ENCODE results near the gene PLIN4.

DNA sequence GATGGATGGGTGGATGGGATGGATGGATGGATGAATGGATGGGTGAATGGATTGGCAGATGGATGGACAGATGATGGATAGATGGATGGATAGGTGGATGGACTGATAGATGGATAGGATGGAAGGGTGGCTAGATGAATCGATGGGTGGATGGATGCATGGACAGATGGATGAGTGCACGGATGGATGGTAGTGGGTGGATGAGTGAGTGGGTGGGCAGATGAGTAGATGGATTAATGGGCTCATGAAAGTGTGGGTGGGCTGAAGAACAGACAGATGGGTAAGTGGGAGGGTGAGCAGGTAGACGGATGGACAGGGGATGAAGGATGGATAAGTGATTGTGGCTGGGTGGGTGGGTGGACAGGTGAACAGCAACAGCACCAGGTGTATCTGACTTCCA is 35.5 kb upstream of the PLIN4 start:
- TF ChIP-seq, protein P1, sequence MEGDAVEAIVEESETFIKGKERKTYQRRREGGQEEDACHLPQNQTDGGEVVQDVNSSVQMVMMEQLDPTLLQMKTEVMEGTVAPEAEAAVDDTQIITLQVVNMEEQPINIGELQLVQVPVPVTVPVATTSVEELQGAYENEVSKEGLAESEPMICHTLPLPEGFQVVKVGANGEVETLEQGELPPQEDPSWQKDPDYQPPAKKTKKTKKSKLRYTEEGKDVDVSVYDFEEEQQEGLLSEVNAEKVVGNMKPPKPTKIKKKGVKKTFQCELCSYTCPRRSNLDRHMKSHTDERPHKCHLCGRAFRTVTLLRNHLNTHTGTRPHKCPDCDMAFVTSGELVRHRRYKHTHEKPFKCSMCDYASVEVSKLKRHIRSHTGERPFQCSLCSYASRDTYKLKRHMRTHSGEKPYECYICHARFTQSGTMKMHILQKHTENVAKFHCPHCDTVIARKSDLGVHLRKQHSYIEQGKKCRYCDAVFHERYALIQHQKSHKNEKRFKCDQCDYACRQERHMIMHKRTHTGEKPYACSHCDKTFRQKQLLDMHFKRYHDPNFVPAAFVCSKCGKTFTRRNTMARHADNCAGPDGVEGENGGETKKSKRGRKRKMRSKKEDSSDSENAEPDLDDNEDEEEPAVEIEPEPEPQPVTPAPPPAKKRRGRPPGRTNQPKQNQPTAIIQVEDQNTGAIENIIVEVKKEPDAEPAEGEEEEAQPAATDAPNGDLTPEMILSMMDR (IDR thresholded peaks at IDR 0.05; ENCODE audit: insufficient read depth, low read length) = no peak
- TF ChIP-seq POLR2AphosphoS5 (IDR thresholded peaks at IDR 0.05; ENCODE audit: low read depth) = no peak
- no peak for TF ChIP-seq SPI1 (IDR thresholded peaks at IDR 0.05; ENCODE audit: borderline replicate concordance, low read depth)
